ENCODE data around the gene HBB. TPM values are rescaled to one million over a fixed set of nuclear protein-coding genes. Genes with fewer than 3 reads are reported as not detected.

The HBB gene
- polyA plus RNA-seq, 1 donor from 2014 or later, result not detected

DNA sequence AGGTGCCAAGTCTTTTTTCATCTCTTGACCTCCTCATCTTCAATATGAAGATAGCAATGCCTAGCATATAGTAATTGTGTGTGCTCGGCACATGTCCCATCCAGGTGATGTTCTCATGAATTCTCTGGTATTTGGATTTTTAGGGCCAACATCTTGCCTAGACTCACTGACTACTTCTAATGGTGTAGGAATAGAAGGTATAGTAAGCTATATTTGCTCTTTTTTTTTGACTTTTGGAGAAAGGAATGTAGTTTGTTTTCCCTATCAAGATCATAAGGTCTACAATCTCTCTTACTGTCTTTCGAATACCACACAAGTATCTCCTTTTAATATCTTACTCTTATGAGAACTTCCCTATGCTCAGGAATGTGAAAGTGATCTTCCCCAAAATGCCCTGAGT is 4.2 kb upstream of the HBB start:
- H4K20me1 ChIP-seq (ENCODE audit: insufficient read depth), result no peaks in the 10 kb centered on the region
- no peak overlapping the region for H3K9ac ChIP-seq (ENCODE audit: low read length)
- no peaks in the 10 kb centered on the region for H3K27me3 ChIP-seq (ENCODE audit: insufficient read depth, low read depth, low read length)
- H3K36me3 ChIP-seq (ENCODE audit: insufficient read depth, low read length), result no peaks in the 10 kb centered on the region
- H3K79me2 ChIP-seq (replicated peaks; ENCODE audit: insufficient read depth, low read length), result no peaks in the 10 kb centered on the region
- no peak for TF ChIP-seq EP300 (conservative IDR thresholded peaks at IDR 0.05; ENCODE audit: poor library complexity, severe bottlenecking)
- no peak for TF ChIP-seq SMC3 (conservative IDR thresholded peaks at IDR 0.05; ENCODE audit: poor library complexity)
- no peak for TF ChIP-seq RAD21 (conservative IDR thresholded peaks at IDR 0.05)
- TF ChIP-seq POLR2AphosphoS5 (IDR thresholded peaks at IDR 0.05), result no peak
- TF ChIP-seq, protein P1, sequence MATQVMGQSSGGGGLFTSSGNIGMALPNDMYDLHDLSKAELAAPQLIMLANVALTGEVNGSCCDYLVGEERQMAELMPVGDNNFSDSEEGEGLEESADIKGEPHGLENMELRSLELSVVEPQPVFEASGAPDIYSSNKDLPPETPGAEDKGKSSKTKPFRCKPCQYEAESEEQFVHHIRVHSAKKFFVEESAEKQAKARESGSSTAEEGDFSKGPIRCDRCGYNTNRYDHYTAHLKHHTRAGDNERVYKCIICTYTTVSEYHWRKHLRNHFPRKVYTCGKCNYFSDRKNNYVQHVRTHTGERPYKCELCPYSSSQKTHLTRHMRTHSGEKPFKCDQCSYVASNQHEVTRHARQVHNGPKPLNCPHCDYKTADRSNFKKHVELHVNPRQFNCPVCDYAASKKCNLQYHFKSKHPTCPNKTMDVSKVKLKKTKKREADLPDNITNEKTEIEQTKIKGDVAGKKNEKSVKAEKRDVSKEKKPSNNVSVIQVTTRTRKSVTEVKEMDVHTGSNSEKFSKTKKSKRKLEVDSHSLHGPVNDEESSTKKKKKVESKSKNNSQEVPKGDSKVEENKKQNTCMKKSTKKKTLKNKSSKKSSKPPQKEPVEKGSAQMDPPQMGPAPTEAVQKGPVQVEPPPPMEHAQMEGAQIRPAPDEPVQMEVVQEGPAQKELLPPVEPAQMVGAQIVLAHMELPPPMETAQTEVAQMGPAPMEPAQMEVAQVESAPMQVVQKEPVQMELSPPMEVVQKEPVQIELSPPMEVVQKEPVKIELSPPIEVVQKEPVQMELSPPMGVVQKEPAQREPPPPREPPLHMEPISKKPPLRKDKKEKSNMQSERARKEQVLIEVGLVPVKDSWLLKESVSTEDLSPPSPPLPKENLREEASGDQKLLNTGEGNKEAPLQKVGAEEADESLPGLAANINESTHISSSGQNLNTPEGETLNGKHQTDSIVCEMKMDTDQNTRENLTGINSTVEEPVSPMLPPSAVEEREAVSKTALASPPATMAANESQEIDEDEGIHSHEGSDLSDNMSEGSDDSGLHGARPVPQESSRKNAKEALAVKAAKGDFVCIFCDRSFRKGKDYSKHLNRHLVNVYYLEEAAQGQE (IDR thresholded peaks at IDR 0.05; ENCODE audit: borderline replicate concordance), result no peak
- TF ChIP-seq, protein P2, sequence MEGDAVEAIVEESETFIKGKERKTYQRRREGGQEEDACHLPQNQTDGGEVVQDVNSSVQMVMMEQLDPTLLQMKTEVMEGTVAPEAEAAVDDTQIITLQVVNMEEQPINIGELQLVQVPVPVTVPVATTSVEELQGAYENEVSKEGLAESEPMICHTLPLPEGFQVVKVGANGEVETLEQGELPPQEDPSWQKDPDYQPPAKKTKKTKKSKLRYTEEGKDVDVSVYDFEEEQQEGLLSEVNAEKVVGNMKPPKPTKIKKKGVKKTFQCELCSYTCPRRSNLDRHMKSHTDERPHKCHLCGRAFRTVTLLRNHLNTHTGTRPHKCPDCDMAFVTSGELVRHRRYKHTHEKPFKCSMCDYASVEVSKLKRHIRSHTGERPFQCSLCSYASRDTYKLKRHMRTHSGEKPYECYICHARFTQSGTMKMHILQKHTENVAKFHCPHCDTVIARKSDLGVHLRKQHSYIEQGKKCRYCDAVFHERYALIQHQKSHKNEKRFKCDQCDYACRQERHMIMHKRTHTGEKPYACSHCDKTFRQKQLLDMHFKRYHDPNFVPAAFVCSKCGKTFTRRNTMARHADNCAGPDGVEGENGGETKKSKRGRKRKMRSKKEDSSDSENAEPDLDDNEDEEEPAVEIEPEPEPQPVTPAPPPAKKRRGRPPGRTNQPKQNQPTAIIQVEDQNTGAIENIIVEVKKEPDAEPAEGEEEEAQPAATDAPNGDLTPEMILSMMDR (IDR thresholded peaks at IDR 0.05; ENCODE audit: poor library complexity, severe bottlenecking), result no peak
- no peak for TF ChIP-seq EZH2 (IDR thresholded peaks at IDR 0.05; ENCODE audit: borderline replicate concordance, insufficient read depth, low read length, poor library complexity, severe bottlenecking)
- no peak for TF ChIP-seq TAF1 (IDR thresholded peaks at IDR 0.05; ENCODE audit: low read depth)
- no peak overlapping the region for H3K4me3 ChIP-seq (ENCODE audit: low read length)
- H3K9me3 ChIP-seq (ENCODE audit: low read length), result no peaks in the 10 kb centered on the region
- H3K4me2 ChIP-seq (ENCODE audit: low read length), result no peak overlapping the region
- H3K9me2 ChIP-seq (ENCODE audit: insufficient read depth, low read length), result no peaks in the 10 kb centered on the region
- H3K27ac ChIP-seq (ENCODE audit: low read length), result no peak overlapping the region
- no peak overlapping the region for H2AFZ ChIP-seq (ENCODE audit: low read depth, low read length)
- no peaks in the 10 kb centered on the region for H3F3A ChIP-seq (ENCODE audit: insufficient read depth, low read length, poor library complexity, severe bottlenecking)

DNA sequence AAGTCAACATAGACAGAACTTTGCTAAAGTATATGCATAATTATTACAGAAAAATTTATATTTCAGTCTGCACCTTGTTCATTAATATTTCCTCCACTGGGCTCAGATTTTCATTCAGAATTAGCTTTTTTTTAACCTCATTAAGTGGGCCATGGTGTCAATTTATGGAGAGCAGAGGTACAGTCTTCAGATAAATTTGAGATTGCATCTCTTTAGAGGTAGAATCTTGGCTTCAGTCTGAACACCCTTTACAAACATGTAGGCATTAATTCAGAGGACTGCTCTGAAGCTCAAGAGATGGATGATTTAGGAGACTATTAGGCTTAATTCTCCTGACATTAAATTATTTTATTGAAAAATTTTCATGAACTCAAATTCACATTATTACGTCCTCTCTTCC is 3.4 kb upstream of the HBB start:
- no peak overlapping the region for H3K4me3 ChIP-seq (ENCODE audit: low read length)
- H3K9ac ChIP-seq (ENCODE audit: low read length), result no peak overlapping the region
- no peaks in the 10 kb centered on the region for H3F3A ChIP-seq (ENCODE audit: insufficient read depth, low read length, poor library complexity, severe bottlenecking)
- no peaks in the 10 kb centered on the region for H3K9me2 ChIP-seq (ENCODE audit: insufficient read depth, low read length)
- TF ChIP-seq, protein P1 (IDR thresholded peaks at IDR 0.05; ENCODE audit: borderline replicate concordance), result no peak
- TF ChIP-seq EZH2 (IDR thresholded peaks at IDR 0.05; ENCODE audit: borderline replicate concordance, insufficient read depth, low read length, poor library complexity, severe bottlenecking), result no peak
- no peak for TF ChIP-seq SMC3 (conservative IDR thresholded peaks at IDR 0.05; ENCODE audit: poor library complexity)
- no peak for TF ChIP-seq MXI1 (conservative IDR thresholded peaks at IDR 0.05; ENCODE audit: poor library complexity, severe bottlenecking)
- TF ChIP-seq POLR2AphosphoS5 (IDR thresholded peaks at IDR 0.05), result no peak
- TF ChIP-seq TAF1 (IDR thresholded peaks at IDR 0.05; ENCODE audit: low read depth), result no peak
- TF ChIP-seq RAD21 (conservative IDR thresholded peaks at IDR 0.05), result no peak
- TF ChIP-seq EP300 (conservative IDR thresholded peaks at IDR 0.05; ENCODE audit: poor library complexity, severe bottlenecking), result no peak
- TF ChIP-seq, protein P2 (IDR thresholded peaks at IDR 0.05; ENCODE audit: poor library complexity, severe bottlenecking), result no peak
- no peak overlapping the region for H2AFZ ChIP-seq (ENCODE audit: low read depth, low read length)
- no peaks in the 10 kb centered on the region for H4K20me1 ChIP-seq (ENCODE audit: insufficient read depth)
- H3K79me2 ChIP-seq (replicated peaks; ENCODE audit: insufficient read depth, low read length), result no peaks in the 10 kb centered on the region
- H3K36me3 ChIP-seq (ENCODE audit: insufficient read depth, low read length), result no peaks in the 10 kb centered on the region
- no peaks in the 10 kb centered on the region for H3K9me3 ChIP-seq (ENCODE audit: low read length)
- H3K27ac ChIP-seq (ENCODE audit: low read length), result no peak overlapping the region
- no peaks in the 10 kb centered on the region for H3K27me3 ChIP-seq (ENCODE audit: insufficient read depth, low read depth, low read length)
- H3K4me2 ChIP-seq (ENCODE audit: low read length), result no peak overlapping the region

Data from neural cell (in vitro differentiated cells).